ENCODE measurements around the gene APOBEC3A.
"Not testable (repeated sequence)": the region's sequence is repeated elsewhere in the genome, so short reads cannot be mapped to it uniquely, and the experiment has no call there.

APOBEC3A gene

GRCh38 chr22:38981005-38981991 is 23.9 kb downstream of the APOBEC3A start:
- TF ChIP-seq CTCF (IDR thresholded peaks at IDR 0.05; ENCODE audit: low read depth, low read length) = no peak
- H3K4me3 ChIP-seq (replicated peaks in 1 of 2; ENCODE audit: low read depth in 2 of 2, low read length in 2 of 2) = peak overlapping the region in 1 of 2 donors; percentile 39
- DNase-seq (ENCODE audit: low read depth in 2 of 2) = peak; percentile 9 to 41

- peak within 1 kb of the TSS; percentile 39 to 47 for H3K4me3 ChIP-seq (replicated peaks in 1 of 2; ENCODE audit: low read depth in 2 of 2, low read length in 2 of 2)
- peak; percentile 94 to 97 for DNase-seq (ENCODE audit: low read depth in 2 of 2)
- TF ChIP-seq CTCF (IDR thresholded peaks at IDR 0.05; ENCODE audit: low read depth, low read length) = no peak
Observed at GRCh38 chr22:38981992-38982927, 24.9 kb downstream of the APOBEC3A start, which contains the start of gene APOBEC3B. Gene APOBEC3B (plus strand): TSS chr22:38982347. CDS start chr22:38982454, 107 bp downstream.

- no peak overlapping the region for H3K4me3 ChIP-seq (replicated peaks in 1 of 2; ENCODE audit: low read depth in 2 of 2, low read length in 2 of 2)
- DNase-seq (ENCODE audit: low read depth in 2 of 2) = no peak
- no peak for TF ChIP-seq CTCF (IDR thresholded peaks at IDR 0.05; ENCODE audit: low read depth, low read length)
Observed at GRCh38 chr22:38984224-38984623, 26.8 kb downstream of the APOBEC3A start.

- peak in 1 of 2 donors; percentile 73 for DNase-seq (ENCODE audit: low read depth in 2 of 2)
- not testable (repeated sequence) for H3K4me3 ChIP-seq (replicated peaks in 1 of 2; ENCODE audit: low read depth in 2 of 2, low read length in 2 of 2)
Observed at GRCh38 chr22:38984784-38985757, 27.7 kb downstream of the APOBEC3A start.

- TF ChIP-seq CTCF (IDR thresholded peaks at IDR 0.05; ENCODE audit: low read depth, low read length) = no peak
- H3K4me3 ChIP-seq (replicated peaks in 1 of 2; ENCODE audit: low read depth in 2 of 2, low read length in 2 of 2) = no peak overlapping the region
- no peak for DNase-seq (ENCODE audit: low read depth in 2 of 2)
Observed at GRCh38 chr22:38986629-38987028, 29.2 kb downstream of the APOBEC3A start.

GRCh38 chr22:38987171-38987895 is 29.9 kb downstream of the APOBEC3A start:
- TF ChIP-seq CTCF (IDR thresholded peaks at IDR 0.05; ENCODE audit: low read depth, low read length) = no peak
- DNase-seq (ENCODE audit: low read depth in 2 of 2) = no peak
- no peak overlapping the region for H3K4me3 ChIP-seq (replicated peaks in 1 of 2; ENCODE audit: low read depth in 2 of 2, low read length in 2 of 2)
